Dendritic cell treated with granulocyte-macrophage colony-stimulating factor and Interleukin-4, amounts not matched to agents 40 ng/mL and 50 ng/mL, for 4 days (primary cell): Measurements from ENCODE around the gene NPBWR2.

Source experiments
- H3K27ac Mint-ChIP-seq: one replicate; pipeline ENCODE4 v1.8.0; 2022; ENCODE audit warnings: mild to moderate bottlenecking, mixed read lengths
- H3K27me3 Mint-ChIP-seq: one replicate; pipeline ENCODE4 v1.8.0; 2022; ENCODE audit warnings: mild to moderate bottlenecking, mixed read lengths
- H3K36me3 Mint-ChIP-seq: one replicate; pipeline ENCODE4 v1.8.0; 2022; ENCODE audit warnings: low read depth, mixed read lengths
- H3K4me1 Mint-ChIP-seq: one replicate; pipeline ENCODE4 v1.8.0; 2022; ENCODE audit warnings: low read depth, mixed read lengths
- H3K4me3 Mint-ChIP-seq: one replicate; pipeline ENCODE4 v1.8.0; 2022; ENCODE audit warnings: mild to moderate bottlenecking, moderate library complexity, mixed read lengths
- H3K9me3 Mint-ChIP-seq: one replicate; pipeline ENCODE4 v1.8.0; 2022; ENCODE audit warnings: mixed read lengths
- intact Hi-C: fragments of 100-400 bp; cut with micrococcal nuclease; formaldehyde crosslinking; loops from one replicate; pipeline ENCODE4 v1.15.0; 2022

Gene NPBWR2, protein sequence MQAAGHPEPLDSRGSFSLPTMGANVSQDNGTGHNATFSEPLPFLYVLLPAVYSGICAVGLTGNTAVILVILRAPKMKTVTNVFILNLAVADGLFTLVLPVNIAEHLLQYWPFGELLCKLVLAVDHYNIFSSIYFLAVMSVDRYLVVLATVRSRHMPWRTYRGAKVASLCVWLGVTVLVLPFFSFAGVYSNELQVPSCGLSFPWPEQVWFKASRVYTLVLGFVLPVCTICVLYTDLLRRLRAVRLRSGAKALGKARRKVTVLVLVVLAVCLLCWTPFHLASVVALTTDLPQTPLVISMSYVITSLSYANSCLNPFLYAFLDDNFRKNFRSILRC

DNA sequence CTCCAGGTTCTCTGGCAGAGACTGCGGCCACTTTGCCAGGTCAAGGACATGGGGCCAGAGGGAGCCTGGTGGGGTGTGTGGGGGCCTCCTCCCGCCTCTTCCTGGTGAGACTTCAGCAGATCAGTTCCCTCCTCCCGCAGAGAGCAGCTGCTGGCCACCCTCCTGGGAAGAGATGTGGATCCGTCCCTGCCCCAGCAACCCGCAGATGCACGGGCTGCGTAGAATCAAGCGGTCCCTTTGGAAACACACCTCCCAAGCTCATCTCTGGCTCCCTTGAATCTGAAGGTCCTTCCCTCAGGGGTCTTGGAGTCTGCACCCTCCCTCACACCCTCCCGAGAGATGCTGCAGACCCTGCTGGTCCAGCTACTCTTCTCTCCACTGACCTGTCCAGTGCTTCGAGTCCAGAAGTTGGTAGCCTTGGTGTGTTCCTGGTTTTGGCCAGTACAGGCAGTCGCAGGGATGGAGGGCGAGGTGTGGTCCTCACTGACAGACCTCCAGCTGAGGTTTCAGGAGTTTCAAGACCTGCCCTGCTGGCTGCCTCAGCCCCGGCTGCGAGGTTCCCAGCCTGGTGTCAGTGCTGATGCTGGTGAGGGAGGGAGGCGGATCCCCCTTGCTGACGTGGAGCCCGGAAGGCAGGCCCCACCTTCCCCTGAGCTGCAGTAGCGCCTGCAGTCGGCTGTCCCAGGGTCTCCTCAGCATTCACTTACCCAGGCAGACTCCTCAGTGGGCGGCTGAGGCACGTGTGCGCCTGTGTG is at the start of gene NPBWR2:
Gene NPBWR2, minus strand, starts transcription at position 585 of the 755 bp plus-strand sequence. CDS start 734 bp downstream, outside the sequence.
- Mint-ChIP-seq H3K27ac (no peak within 1 kb of the TSS), H3K4me1 (peaks cover 16% of the 10 kb centered on the region), H3K36me3 (no peaks in the 10 kb centered on the region), H3K27me3 (peaks cover 62% of the 10 kb centered on the region), H3K9me3 (no peaks in the 10 kb centered on the region), H3K4me3 (no peak within 1 kb of the TSS)
- intact Hi-C loops: no loop called here

DNA sequence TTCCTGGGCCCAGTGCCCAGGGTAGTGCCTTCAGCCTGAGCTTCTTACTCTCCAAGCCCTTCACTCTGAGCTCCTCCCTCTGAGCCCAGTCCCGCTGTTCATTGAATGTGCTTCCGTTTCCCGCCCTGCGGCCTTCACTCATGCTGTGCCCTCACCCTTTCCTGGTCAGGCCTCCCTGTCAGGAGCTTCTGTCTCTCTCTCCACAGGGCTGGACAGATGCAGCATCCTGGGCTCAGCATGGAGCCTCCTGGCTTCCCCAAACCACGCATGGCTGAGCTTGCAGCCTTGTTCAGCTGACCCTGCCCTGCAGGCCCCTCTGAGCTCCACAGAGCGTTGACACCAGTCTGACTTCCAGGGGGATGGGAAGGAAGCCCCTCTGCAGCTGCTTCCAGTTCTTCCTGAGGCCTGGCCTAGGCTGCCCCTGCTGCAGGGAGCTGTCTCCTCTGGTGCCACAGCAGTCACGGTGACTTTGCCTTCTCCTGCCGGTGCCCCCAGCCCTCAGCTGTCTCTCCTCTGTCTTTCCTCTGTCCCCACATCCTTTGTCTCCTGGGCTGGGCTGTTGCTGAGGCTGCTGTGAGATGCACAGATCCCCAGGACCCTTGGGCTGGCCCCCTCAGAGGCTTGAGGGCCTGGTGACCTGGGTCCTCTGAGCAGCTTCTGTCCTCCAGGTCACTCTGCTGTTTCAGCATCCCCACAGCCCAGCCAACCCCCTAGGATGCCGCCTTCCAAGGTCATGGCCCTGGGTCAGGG is 48.9 kb upstream of the NPBWR2 start:
- H3K4me3 Mint-ChIP-seq: no peak overlapping the region
- H3K27ac Mint-ChIP-seq: no peak overlapping the region
- intact Hi-C loops: no loop called here
- peaks cover 15% of the 10 kb centered on the region for H3K27me3 Mint-ChIP-seq
- no peaks in the 10 kb centered on the region for H3K9me3 Mint-ChIP-seq
- H3K36me3 Mint-ChIP-seq: no peaks in the 10 kb centered on the region
- no peaks in the 10 kb centered on the region for H3K4me1 Mint-ChIP-seq

DNA sequence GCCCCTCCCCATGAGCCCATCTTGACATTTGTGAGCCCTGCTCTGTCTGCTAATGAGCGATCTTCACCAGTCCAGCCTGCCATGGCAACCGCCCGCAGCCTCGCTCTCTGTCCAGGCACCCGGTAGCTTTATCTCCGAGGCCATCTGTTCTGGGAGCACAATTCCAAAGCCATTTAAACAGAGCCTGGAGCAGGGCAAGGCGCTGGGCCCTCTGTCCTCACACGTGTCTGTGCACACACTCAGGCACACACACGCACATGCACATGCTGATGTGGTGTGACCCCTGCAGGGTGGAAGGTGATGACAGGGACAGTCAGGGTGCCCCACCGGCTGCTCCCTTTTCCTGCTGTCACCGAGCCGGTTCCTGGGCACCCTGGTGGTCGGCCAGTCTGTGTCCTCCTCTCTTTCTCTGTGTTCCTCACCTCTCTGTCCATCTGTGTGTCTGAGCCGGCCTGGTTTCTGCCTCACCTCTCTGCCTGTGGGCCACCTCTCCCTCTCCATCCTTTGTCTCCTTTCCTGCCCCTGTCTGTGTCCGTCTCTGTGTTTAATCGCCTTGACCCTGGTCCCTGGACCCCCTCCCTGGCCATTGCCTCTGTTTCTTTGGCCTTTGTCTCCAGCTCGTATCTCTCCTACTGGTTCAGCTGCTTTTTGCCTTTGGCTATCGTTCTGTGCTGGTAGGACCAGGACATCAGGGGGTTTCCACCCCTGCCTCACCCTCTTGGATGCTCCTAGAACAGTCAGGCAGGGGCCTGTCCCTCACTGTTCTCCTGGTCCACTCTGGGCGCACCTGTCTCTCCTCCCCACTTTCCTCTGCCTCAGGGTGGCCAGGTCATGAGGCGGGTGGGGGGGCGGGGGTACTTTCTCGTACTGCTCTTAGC is 48.1 kb upstream of the NPBWR2 start:
- H3K36me3 Mint-ChIP-seq: no peaks in the 10 kb centered on the region
- H3K4me1 Mint-ChIP-seq: no peaks in the 10 kb centered on the region
- intact Hi-C loops: no loop called here
- no peaks in the 10 kb centered on the region for H3K9me3 Mint-ChIP-seq
- peaks cover 7% of the 10 kb centered on the region for H3K27me3 Mint-ChIP-seq
- H3K27ac Mint-ChIP-seq: no peak overlapping the region
- H3K4me3 Mint-ChIP-seq: no peak overlapping the region

DNA sequence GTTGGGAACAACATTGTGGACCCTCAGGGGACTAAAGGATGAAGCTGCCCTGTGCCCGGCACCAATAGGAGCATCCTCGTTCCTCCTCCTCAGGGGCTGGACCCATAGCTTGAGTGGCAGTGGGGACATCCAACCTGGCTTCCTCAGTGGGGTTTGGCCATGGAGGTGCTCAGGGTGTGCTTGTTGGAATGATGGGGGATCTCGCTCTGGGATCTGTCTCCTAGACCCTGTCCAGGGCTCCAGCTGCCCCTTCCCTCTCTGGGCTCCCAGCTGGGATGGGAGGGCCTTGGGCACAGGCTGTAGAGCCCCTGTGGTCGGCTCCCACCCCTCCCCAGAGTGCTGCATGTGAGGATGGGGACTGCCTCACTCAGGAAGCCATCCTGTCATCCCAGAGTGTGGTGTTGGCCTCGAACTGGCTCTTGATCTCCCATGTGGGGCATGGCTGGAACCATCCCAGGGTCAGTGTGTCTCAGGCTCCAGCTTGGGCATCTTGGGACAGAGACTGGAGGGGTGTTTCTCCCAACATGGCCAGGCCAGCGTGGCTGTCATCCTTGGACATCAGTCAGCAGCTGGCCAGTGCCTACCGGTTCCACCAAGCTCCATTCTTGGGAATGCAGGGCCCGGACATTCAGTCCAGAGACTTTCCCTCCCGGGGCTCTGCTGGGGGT is 47.4 kb upstream of the NPBWR2 start:
- Mint-ChIP-seq H3K27me3 (no peaks in the 10 kb centered on the region), H3K36me3 (no peaks in the 10 kb centered on the region), H3K4me1 (no peaks in the 10 kb centered on the region), H3K9me3 (no peaks in the 10 kb centered on the region), H3K4me3 (no peak overlapping the region), H3K27ac (no peak overlapping the region)
- intact Hi-C loops: no loop called here

DNA sequence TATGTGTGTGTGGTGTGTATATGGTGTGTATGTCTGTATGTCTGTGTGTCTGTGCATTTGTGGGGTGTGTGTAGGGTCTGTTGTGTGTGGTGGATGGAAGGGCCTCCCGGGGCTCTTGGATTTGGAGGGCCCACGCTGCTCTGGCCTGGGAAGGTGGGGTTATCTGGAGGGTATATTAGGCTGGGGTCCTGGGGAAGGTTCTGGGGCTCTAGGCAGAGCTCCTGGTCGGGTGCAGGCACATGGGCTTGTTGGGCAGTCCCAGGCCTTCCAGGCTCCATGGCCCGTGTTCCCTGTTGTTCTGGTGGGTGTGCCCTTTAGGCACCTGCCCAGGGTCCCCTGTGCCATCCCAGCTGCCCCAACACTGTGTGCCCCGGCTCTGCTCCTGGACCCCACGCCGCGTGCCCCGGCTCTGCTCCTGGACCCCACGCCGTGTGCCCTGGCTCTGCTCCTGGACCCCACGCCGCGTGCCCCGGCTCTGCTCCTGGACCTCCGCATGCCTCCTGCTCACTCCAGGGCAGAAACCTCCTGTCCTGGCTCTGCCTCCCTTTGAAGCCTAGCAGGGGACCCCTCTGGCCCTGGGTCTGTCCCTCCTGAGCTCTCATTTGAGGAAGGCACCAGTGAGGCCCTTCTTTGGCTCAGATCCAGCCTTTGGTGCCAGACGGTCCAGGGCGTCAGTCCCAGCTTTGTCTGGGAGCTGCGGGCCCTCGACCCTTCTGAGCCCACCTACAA is 46.7 kb upstream of the NPBWR2 start:
- H3K9me3 Mint-ChIP-seq: no peaks in the 10 kb centered on the region

DNA sequence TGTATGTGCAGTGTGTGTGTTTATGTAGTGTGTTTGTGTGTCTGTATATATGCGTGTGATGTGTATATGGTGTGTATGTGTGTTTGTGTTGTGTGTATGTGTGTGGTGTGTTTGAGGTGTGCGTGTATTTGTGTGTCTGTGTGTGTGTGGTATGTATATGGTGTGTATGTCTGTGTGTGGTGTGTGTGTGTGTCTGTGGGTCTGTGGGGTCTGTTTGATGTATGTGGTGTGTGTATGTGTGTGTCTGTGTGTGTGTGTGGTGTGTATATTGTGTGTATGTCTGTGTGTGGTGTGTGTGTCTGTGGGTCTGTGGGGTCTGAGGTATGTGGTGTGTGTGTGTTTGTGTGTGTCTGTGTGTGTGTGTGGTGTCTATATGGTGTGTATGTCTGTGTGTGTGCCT is 46.0 kb upstream of the NPBWR2 start:
- H3K9me3 Mint-ChIP-seq: no peaks in the 10 kb centered on the region

More for the DNA sequence above, 46.7 kb upstream of the NPBWR2 start:
- Mint-ChIP-seq H3K4me1 (no peaks in the 10 kb centered on the region), H3K27ac (no peak overlapping the region), H3K4me3 (no peak overlapping the region), H3K27me3 (no peaks in the 10 kb centered on the region), H3K36me3 (no peaks in the 10 kb centered on the region)
- intact Hi-C loops: no loop called here

DNA sequence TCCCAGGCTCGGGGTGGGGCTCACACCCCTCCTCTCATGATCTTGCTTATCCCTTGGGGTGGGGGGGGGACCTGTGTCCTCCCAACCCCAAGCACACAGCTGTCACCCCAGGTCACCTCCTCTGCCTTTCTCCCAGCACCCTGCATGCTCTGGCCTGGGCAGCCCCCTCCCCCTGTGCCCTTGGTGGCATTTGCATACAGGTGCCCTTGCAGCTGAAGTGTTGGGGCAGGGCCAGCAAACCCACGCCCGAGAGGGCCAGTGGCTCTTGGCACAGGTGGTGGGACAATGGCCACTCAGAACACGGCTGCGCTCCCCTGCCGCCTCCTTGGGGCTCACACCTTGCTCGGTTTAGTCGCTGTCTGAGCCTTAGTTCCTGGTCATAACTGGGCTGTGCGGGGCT is 45.5 kb upstream of the NPBWR2 start:
- no peak overlapping the region for H3K27ac Mint-ChIP-seq
- H3K4me3 Mint-ChIP-seq: no peak overlapping the region
- no peaks in the 10 kb centered on the region for H3K36me3 Mint-ChIP-seq
- H3K9me3 Mint-ChIP-seq: no peaks in the 10 kb centered on the region
- intact Hi-C loops: no loop called here
- no peaks in the 10 kb centered on the region for H3K27me3 Mint-ChIP-seq
- no peaks in the 10 kb centered on the region for H3K4me1 Mint-ChIP-seq

More for the DNA sequence above, 46.0 kb upstream of the NPBWR2 start:
- H3K4me1 Mint-ChIP-seq: no peaks in the 10 kb centered on the region
- no peaks in the 10 kb centered on the region for H3K36me3 Mint-ChIP-seq
- H3K27ac Mint-ChIP-seq: no peak overlapping the region
- H3K4me3 Mint-ChIP-seq: no peak overlapping the region
- intact Hi-C loops: no loop called here
- H3K27me3 Mint-ChIP-seq: no peaks in the 10 kb centered on the region

DNA sequence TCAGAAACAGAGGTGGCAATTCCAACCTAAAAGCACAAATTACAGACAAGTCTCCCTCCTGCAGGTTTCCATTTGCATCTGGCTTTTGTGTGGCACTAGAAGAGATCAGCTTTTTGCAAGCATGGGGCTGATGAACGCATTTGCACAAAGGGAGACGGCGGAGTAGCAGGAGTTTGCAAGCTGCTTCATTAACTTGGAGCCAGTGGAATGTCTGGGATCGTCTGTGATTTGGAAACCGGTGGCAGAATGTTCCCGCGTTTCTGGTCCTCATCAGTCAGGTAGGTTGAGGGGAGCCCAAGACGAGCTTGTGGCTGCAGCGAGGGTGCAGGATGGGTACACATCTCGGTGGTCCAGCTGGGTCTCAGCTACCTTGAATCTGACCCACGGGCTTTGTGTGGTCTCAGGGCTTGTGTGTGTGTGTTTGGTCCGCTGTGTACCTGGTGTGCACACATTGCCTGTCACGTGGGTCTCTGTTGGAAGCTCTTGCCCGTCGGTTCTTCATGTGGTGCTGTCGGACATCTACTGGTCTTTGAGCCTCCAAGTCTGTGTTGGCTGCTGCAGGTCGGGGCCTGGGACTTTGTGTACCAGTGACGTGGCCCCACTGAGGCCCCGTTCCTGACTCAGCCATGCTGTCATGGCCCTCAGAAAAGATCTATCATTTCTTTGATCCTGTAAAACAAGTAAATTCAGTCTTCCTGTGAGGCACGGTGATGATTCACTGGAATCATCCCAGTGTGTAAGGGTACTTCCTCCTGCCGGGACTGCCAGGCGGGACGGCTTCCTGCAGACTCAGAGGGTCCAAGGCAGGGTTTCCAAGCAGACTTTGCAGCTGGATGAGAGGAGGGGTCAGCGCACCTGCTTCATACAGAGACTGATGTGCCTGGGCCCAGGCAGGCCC is 44.5 kb upstream of the NPBWR2 start:
- intact Hi-C loops: no loop called here
- H3K4me3 Mint-ChIP-seq: no peak overlapping the region

DNA sequence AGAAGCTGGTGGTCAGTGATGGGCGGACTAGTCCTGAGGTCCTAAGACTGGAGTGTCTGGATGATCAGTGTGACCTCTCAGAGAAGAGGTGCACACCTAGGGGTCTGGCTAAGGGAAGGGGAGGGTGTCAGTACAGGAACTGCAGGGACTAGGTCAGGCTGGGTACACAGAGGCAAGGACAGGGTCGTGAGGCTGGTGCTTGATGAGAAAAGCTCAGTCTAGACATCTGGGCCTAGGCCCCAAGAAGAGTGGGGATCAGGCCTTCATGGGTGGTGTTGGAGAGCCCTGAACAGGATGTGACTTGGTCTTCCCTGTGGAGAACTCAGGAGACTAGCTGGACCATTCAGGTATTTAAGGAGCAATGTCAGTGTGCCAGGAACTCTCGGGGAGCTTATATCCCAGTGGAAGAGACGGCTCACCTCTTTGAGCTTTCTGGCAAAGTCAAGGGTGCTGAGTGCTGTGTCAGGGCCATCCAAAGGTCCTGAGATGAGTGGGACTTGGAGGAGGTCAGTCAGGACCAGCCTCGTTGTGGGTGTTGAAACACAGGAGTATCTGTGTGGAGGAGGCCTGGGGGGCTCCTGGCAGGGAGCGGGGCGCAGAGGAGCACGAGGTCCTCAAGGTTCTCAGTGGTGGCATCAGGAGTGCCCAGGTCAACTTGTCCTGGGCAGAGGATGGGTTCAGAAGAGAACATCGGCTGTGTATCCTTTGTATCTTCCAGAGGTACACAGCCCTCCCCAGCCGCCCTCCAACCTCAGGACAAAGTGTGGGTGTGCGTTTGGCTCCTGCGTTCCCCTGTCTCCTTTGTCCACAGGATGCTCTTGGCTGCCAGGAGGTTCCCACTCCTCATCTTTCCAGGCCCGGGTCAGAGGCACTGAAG is 43.6 kb upstream of the NPBWR2 start:
- Mint-ChIP-seq H3K36me3 (no peaks in the 10 kb centered on the region), H3K4me1 (no peaks in the 10 kb centered on the region), H3K4me3 (no peak overlapping the region), H3K27me3 (no peaks in the 10 kb centered on the region), H3K27ac (no peak overlapping the region), H3K9me3 (peaks cover 2% of the 10 kb centered on the region)
- intact Hi-C loops: no loop called here

More for the DNA sequence above, 44.5 kb upstream of the NPBWR2 start:
- no peaks in the 10 kb centered on the region for H3K9me3 Mint-ChIP-seq
- no peak overlapping the region for H3K27ac Mint-ChIP-seq
- H3K36me3 Mint-ChIP-seq: no peaks in the 10 kb centered on the region
- no peaks in the 10 kb centered on the region for H3K27me3 Mint-ChIP-seq
- H3K4me1 Mint-ChIP-seq: no peaks in the 10 kb centered on the region

DNA sequence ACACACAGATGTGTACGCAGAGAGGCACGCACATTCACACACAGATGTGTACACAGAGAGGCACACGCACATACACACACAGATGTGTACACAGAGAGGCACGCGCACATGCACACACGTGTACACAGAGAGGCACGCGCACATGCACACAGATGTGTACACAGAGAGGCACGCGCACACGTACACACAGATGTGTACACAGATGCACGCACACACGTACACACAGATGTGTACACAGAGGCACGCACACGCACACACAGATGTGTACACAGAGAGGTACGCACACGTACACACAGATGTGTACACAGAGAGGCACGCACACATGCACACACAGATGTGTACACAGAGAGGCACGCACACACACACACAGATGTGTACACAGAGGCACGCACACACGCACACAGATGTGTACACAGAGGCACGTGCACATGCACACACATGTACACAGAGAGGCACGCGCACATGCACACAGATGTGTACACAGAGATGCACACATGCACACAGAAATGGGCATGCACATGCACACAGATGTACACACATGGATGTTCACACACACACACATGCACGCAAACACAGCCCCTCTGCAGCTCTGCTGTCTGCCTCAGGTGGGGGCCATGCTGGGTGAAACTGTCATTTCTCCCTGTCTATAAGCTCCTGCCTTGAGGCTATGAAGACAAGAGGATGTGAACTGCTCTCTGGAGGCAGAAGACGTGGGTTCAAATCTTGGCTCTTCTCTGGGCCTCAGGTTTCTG is 42.6 kb upstream of the NPBWR2 start:
- Mint-ChIP-seq H3K4me1 (no peaks in the 10 kb centered on the region), H3K4me3 (no peak overlapping the region), H3K36me3 (no peaks in the 10 kb centered on the region), H3K27ac (no peak overlapping the region), H3K9me3 (peaks cover 12% of the 10 kb centered on the region), H3K27me3 (no peaks in the 10 kb centered on the region)
- intact Hi-C loops: no loop called here

DNA sequence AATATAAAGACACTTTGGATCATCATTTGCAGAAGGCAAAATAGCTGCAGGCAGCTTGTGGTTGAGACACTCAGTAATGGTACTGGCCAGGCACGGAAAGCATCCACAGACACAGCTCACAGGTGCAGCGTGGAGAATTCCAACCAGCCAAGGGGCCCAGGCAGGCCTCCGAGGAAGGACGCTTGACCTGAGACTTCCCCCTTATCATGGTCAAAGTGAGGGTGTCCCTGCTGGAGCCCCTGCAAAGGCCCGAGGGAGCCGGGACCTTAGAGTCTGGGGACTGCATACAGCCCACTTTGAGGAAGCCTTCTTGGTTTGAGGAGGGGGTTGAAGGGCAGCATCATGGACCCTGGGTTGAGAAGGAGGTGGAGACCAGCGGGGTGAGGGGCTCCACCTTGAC is 41.8 kb upstream of the NPBWR2 start:
- Mint-ChIP-seq H3K27me3 (no peaks in the 10 kb centered on the region), H3K4me3 (no peak overlapping the region), H3K36me3 (no peaks in the 10 kb centered on the region), H3K4me1 (no peaks in the 10 kb centered on the region), H3K27ac (no peak overlapping the region), H3K9me3 (peaks cover 21% of the 10 kb centered on the region)
- intact Hi-C loops: no loop called here
